HG03097 (cell line): ENCODE data around the gene LRRC7.
"Not testable (repeated sequence)": the region's sequence is repeated elsewhere in the genome, so short reads cannot be mapped to it uniquely, and the experiment has no call there.

Experiments
- ATAC-seq: cut with Tn5 transposase; IDR thresholded peaks from one replicate; pipeline ENCODE4 v1.9.1; 2021; ENCODE audit not compliant: unreplicated experiment, low FRiP score

LRRC7 gene

GRCh38 chr1:69940816-69941215, 373.1 kb downstream of the LRRC7 start:
- no peak for ATAC-seq

- no peak for ATAC-seq
Observed at GRCh38 chr1:69943030-69943429, 375.3 kb downstream of the LRRC7 start.

- no peak for ATAC-seq
Observed at GRCh38 chr1:69946935-69947334, 379.2 kb downstream of the LRRC7 start.

GRCh38 chr1:69947837-69948236, 380.1 kb downstream of the LRRC7 start:
- no peak for ATAC-seq

- no peak for ATAC-seq
Observed at GRCh38 chr1:69952676-69953075, 385.0 kb downstream of the LRRC7 start.

GRCh38 chr1:69962452-69962851, 394.7 kb downstream of the LRRC7 start:
- ATAC-seq: not testable (repeated sequence)

GRCh38 chr1:69967245-69967766, 399.6 kb downstream of the LRRC7 start:
- no peak for ATAC-seq

GRCh38 chr1:69976896-69977295, 409.2 kb downstream of the LRRC7 start:
- no peak for ATAC-seq

GRCh38 chr1:69982992-69983391, 415.3 kb downstream of the LRRC7 start:
- ATAC-seq: no peak

GRCh38 chr1:69985376-69985775, 417.7 kb downstream of the LRRC7 start:
- ATAC-seq: no peak

GRCh38 chr1:69985901-69986439, 418.2 kb downstream of the LRRC7 start:
- ATAC-seq: no peak

- no peak for ATAC-seq
Observed at GRCh38 chr1:69987881-69988280, 420.2 kb downstream of the LRRC7 start.

- no peak for ATAC-seq
Observed at GRCh38 chr1:69991644-69992043, 423.9 kb downstream of the LRRC7 start.

GRCh38 chr1:69992594-69992993, 424.9 kb downstream of the LRRC7 start:
- no peak for ATAC-seq

GRCh38 chr1:69993810-69994209, 426.1 kb downstream of the LRRC7 start:
- ATAC-seq: no peak

GRCh38 chr1:69994241-69994640, 426.5 kb downstream of the LRRC7 start:
- ATAC-seq: no peak

- no peak for ATAC-seq
Observed at GRCh38 chr1:69998847-69999246, 431.1 kb downstream of the LRRC7 start.

GRCh38 chr1:70003211-70003908, 435.6 kb downstream of the LRRC7 start:
- no peak for ATAC-seq

GRCh38 chr1:70005386-70006034, 437.8 kb downstream of the LRRC7 start:
- ATAC-seq: no peak

- ATAC-seq: no peak
Observed at GRCh38 chr1:70008660-70009059, 440.9 kb downstream of the LRRC7 start.

GRCh38 chr1:70017770-70018169, 450.0 kb downstream of the LRRC7 start:
- ATAC-seq: no peak

GRCh38 chr1:70024272-70024671, 456.6 kb downstream of the LRRC7 start:
- no peak for ATAC-seq
